ENCODE measurements around the gene CCER1.

DNA sequence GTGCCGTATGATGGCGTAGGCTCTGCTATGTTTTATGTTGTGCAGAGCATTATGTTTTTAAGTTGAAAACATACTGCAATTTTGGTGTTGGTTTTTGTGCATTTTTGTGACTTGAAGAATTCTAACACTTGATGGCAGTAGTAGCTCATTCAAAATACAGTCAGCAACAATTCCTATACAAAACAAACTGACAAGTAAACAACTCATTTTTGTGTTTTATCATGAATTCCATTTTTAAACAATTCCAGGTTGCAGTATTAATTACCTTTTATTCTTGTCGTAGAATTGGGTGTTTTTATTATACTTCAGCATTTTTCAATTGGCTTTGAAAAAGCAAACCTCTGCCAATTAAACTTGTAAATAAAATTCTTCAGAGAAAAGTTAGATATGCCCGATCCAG is 4.1 kb upstream of the CCER1 start:
- TF ChIP-seq, protein P1, sequence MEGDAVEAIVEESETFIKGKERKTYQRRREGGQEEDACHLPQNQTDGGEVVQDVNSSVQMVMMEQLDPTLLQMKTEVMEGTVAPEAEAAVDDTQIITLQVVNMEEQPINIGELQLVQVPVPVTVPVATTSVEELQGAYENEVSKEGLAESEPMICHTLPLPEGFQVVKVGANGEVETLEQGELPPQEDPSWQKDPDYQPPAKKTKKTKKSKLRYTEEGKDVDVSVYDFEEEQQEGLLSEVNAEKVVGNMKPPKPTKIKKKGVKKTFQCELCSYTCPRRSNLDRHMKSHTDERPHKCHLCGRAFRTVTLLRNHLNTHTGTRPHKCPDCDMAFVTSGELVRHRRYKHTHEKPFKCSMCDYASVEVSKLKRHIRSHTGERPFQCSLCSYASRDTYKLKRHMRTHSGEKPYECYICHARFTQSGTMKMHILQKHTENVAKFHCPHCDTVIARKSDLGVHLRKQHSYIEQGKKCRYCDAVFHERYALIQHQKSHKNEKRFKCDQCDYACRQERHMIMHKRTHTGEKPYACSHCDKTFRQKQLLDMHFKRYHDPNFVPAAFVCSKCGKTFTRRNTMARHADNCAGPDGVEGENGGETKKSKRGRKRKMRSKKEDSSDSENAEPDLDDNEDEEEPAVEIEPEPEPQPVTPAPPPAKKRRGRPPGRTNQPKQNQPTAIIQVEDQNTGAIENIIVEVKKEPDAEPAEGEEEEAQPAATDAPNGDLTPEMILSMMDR (IDR thresholded peaks at IDR 0.05): no peak
- TF ChIP-seq POLR2AphosphoS5 (IDR thresholded peaks at IDR 0.05): no peak
